GM12875 (cell line): ENCODE data around the gene P2RX4.

ENCODE experiments used
- H3K4me3 ChIP-seq: one replicate; pipeline ENCODE4 v1.5.1; 2011; ENCODE audit warnings: low read depth, low read length, control low read depth
- TF ChIP-seq, protein P1 (sequence below): IDR thresholded peaks from 2 replicates; pipeline ENCODE4 v1.5.1; 2011; ENCODE audit warnings: low read depth, mild to moderate bottlenecking, control low read depth, inconsistent platforms, low read length, moderate library complexity, borderline replicate concordance; ENCODE audit not compliant: insufficient read depth

Gene P2RX4

DNA sequence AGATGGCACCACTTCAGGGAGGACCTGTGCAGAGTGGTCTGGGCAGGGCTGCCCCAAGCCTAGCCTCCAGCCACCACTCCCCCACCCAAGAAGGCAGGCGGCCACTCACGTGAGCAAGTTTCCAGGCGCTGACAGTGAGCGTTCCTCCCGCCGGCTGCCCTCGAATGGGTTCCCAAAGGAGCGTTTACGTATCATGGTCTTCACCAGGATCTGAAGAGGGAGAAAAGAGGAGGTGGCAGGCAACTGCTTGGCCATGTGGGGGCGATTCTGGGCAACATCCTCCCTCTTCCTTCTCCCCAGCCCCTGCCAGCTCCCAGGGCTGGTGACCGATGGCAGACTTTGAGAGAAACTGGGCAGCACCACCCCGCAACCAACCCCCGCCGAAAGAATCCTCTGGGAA, 35.1 kb downstream of the P2RX4 start:
- TF ChIP-seq, protein P1, sequence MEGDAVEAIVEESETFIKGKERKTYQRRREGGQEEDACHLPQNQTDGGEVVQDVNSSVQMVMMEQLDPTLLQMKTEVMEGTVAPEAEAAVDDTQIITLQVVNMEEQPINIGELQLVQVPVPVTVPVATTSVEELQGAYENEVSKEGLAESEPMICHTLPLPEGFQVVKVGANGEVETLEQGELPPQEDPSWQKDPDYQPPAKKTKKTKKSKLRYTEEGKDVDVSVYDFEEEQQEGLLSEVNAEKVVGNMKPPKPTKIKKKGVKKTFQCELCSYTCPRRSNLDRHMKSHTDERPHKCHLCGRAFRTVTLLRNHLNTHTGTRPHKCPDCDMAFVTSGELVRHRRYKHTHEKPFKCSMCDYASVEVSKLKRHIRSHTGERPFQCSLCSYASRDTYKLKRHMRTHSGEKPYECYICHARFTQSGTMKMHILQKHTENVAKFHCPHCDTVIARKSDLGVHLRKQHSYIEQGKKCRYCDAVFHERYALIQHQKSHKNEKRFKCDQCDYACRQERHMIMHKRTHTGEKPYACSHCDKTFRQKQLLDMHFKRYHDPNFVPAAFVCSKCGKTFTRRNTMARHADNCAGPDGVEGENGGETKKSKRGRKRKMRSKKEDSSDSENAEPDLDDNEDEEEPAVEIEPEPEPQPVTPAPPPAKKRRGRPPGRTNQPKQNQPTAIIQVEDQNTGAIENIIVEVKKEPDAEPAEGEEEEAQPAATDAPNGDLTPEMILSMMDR: no peak
- no peak overlapping the region for H3K4me3 ChIP-seq

GRCh38 chr12:121245951-121246350, 36.0 kb downstream of the P2RX4 start:
- no peak overlapping the region for H3K4me3 ChIP-seq
- TF ChIP-seq, protein P1: no peak

DNA sequence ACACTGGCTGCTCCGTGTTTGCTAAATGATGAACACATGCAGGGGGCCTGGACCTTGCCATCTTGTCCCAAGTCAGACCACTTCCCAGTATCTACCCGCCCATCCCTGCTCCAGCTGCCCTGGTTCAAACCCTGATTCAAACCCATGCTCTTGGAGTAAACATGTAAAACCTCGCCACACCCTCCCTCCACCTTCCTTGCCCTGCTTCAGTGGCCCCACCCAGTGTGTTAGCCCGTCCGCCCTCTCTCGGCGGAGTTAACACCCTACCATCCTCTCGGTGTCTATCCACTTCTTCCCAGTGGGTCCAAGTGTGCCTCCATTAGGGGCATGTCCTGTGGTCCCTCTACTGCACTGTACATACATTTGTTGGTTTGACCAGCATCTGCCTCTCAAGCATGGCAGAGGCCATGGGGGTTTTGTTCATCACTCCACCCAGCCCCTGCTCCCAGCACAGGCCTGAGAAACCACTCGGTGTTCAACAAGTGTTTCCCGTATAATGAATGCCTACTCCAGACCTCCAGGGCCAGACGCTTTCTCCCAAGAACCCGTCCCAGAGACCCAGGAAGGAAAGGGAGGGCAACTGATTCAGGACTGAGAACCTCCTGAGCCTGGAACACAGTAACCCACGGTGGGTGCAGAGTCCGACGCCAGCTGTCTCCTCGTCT, 37.1 kb downstream of the P2RX4 start:
- no peak overlapping the region for H3K4me3 ChIP-seq
- TF ChIP-seq, protein P1: no peak

- H3K4me3 ChIP-seq: no peak overlapping the region
- TF ChIP-seq, protein P1: no peak
Observed at GRCh38 chr12:121248622-121249021, 38.7 kb downstream of the P2RX4 start.

- TF ChIP-seq, protein P1: no peak
- H3K4me3 ChIP-seq: no peak overlapping the region
Observed at GRCh38 chr12:121250359-121250758, 40.4 kb downstream of the P2RX4 start.

GRCh38 chr12:121251838-121252237, 41.9 kb downstream of the P2RX4 start:
- TF ChIP-seq, protein P1: no peak
- no peak overlapping the region for H3K4me3 ChIP-seq

DNA sequence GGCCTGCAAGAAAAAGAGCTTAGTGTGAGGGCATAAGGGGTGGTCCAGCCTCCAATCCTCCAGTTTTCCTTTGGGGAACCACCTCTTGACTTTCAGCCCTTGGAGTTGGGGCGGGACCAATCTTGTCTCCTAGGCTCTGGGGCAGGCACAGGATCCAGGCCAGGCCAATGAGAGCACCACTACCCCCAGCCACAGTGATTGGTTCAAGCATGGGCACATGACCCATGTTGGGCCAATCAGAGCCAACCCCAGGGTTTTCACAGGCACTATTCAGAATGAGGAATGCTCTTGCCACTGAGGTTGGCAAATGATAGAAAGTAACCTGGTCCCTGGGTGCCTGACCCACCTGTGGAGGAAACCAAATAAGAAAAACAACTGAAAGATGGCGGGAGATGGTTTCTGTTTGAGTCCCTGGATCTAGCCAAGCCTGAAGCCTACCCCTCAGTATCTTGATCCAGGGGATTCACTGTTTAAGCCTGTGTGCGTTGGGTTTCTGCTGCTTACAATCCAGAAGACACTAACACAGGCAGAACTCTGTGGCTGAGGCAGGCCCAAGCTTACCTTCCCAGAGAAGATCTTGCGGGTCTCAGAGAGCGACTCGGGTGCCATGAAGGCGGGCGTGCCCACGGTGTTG, 42.9 kb downstream of the P2RX4 start:
- H3K4me3 ChIP-seq: no peak overlapping the region
- TF ChIP-seq, protein P1: no peak
